Measurements from ENCODE around the gene MPND. TPM values are rescaled to one million over a fixed set of nuclear protein-coding genes. Genes with fewer than 3 reads are reported as not detected.

MPND gene
- 5.8 and 7.2 TPM in 2 replicates for total RNA-seq

DNA sequence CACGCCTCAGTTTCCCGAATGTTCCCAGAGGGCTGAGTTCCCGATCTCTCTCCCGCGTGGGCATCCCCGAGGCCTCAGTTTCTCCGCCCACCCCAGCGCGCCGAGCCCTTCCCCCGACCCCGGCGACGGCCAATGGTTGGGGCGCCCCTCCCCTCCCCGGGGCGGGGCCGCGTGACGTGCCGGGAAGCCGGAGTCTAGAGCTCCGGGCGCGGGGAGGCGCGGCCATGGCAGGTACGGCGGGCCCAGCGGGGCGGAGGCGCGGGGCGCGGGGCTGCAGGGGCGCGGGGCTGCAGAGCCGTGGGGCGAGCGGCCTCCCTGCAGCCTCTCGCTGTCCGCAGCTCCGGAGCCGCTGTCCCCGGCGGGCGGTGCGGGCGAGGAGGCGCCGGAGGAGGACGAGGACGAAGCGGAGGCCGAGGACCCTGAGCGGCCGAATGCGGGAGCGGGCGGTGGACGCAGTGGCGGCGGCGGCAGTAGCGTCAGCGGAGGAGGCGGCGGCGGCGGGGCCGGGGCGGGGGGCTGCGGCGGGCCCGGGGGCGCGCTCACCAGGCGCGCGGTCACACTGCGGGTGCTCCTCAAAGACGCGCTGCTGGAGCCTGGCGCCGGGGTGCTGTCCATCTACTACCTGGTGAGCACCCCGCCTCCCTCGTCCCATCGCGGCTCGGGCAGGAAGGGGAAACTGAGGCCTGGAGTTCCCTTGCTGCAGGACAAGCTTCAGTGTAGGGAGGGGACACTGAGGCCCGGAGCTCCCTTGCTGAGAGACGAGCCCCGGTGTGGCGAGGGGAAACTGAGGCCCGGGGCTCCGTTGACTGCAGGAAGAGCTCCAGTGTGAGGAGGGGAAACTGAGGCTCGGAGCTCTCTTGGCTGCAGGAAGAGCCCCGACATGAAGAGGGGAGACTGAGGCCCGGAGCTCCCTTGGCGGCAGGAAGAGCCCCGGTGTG is at the start of gene MPND:
TSS of gene MPND (plus strand) at position 193 of the 938 bp plus-strand sequence. CDS start at position 225, 32 bp downstream.

GRCh38 chr19:4302243-4302640 is 41.1 kb upstream of the MPND start, which contains the start of gene TMIGD2:
TMIGD2 (minus strand) TSS chr19:4302389; CDS start chr19:4302385, 4 bp downstream.

GRCh38 chr19:4304538-4305256 is 38.7 kb upstream of the MPND start, which contains the start of gene FSD1:
FSD1 (plus strand) TSS chr19:4304598; CDS start chr19:4304747, 149 bp downstream.

DNA sequence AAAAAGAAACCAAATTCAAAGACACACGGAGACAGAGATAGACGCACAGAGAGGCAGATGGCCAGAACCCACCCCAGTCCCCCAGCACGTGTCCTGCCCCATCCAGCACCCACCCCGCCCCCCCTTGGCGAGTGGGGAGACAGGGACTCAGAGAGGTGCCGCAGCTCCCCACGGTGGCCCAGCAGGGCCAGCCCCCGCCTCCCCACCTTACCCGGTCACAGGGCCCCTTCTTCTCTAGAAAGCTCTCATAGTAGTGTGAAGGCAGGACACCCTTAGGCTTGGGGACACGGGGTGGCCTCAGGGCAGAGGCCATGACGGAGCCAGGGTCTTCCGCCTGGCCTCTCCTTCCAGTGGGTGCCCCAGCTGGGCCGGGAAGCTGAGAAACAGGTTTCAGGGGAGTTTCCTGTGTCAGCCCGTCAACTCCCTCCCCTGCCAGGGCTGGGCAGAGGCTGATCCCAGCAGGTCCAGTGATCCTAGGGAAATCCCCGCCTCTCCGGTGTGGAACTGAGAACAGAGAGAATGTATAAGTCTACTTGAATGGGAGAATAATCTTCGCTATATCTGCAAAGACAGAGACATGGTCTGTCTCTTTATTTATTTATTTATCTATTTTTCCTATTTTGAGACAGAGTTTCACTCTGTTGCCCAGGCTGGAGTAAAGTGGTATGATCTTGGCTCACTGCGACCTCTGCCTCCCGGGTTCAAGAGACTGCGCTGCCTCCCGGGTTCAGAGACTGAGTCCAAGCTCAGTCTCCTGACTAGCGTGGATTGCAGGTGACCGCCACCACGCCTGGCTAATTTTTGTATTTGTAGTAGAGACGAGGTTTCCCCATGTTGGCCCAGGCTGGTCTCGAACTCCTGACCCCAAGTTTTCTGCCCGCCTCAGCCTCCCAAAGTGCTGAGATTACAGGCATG is 4.7 kb upstream of the MPND start, which contains the start of gene STAP2:
TSS of gene STAP2 (minus strand) at position 387 of the 915 bp plus-strand sequence. CDS start at position 313, 74 bp downstream.

GRCh38 chr19:4400135-4400936 is 57.0 kb downstream of the MPND start, which contains the start of gene SH3GL1:
SH3GL1 (minus strand) TSS chr19:4400547; CDS start chr19:4400368, 179 bp downstream.

DNA sequence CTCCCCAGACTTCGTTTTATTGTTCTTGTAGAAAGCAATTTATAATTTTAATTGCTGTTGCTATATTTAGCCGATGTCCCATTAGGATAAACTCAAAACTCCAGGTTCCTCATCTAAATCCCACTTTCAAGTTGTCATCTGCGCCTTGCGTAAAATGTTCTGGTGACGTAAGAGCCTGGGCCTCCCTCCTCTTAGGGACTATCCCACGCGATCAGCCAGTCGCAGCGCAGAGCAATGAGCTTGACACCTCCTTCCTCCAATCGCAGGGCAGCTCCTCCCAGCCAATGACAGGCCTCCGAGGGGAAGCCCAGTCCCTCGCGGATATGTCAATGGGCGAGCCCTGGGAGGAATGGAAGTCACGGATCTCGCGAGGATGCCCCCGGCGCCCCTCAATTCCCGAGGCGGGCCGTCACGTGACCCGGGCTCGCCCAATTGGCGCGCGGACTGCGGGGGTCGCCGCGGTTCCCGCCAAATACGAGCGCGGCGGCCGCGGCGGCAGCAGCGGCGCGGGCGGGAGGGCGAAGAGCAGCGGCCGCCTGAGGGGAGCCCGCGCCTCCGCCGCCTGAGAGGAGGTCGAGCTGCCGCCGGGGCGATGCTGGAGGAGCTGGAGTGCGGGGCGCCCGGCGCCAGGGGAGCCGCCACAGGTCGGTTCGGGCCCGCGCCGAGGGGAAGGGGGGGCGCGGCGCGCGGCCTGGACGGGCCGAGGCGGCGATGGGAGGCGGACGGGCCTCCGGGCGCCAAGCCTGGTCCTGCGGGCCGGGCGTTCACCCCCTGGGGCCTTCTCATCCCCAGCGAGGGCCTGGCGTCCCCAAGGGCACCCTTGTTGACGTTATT is 59.0 kb downstream of the MPND start, which contains the start of gene CHAF1A:
TSS of gene CHAF1A (plus strand) at position 470 of the 834 bp plus-strand sequence. CDS start at position 593, 123 bp downstream.

Other genes with a start within 250 kb of the MPND start
- 151 and 165 TPM in 2 replicates for gene MAP2K2, start 219.4 kb upstream of the MPND start, total RNA-seq
- gene CREB3L3, start 189.9 kb upstream of the MPND start, total RNA-seq: not detected in 2 replicates
- gene SIRT6, start 161.0 kb upstream of the MPND start, total RNA-seq: 31.9 and 41.1 TPM in 2 replicates
- under 0.01 and 0.28 TPM in 2 replicates for gene ANKRD24, start 160.9 kb upstream of the MPND start, total RNA-seq
- gene EBI3, start 114.0 kb upstream of the MPND start, total RNA-seq: not detected in 2 replicates
- 29.7 and 29.8 TPM in 2 replicates for gene YJU2, start 96.5 kb upstream of the MPND start, total RNA-seq
- not detected in 2 replicates for gene SHD, start 64.3 kb upstream of the MPND start, total RNA-seq
- gene TMIGD2, start 41.2 kb upstream of the MPND start, total RNA-seq: not detected in 2 replicates
- 5.1 and 6.4 TPM in 2 replicates for gene FSD1, start 39.0 kb upstream of the MPND start, total RNA-seq
- gene STAP2, start 4.7 kb upstream of the MPND start, total RNA-seq: 105 and 110 TPM in 2 replicates
- 111 and 144 TPM in 2 replicates for gene SH3GL1, start 57.0 kb downstream of the MPND start, total RNA-seq
- 18.5 and 22.4 TPM in 2 replicates for gene CHAF1A, start 59.1 kb downstream of the MPND start, total RNA-seq
- gene UBXN6, start 114.2 kb downstream of the MPND start, total RNA-seq: 51.6 and 55.9 TPM in 2 replicates
- 70.5 and 81.0 TPM in 2 replicates for gene HDGFL2, start 128.7 kb downstream of the MPND start, total RNA-seq
- gene PLIN4, start 174.9 kb downstream of the MPND start, total RNA-seq: 0.84 and 1.1 TPM in 2 replicates
- 0.14 TPM in 1 of 2 replicates, not detected in the other for gene PLIN5, start 191.7 kb downstream of the MPND start, total RNA-seq
- gene LRG1, start 196.5 kb downstream of the MPND start, total RNA-seq: 0.09 and 0.56 TPM in 2 replicates
- 0.05 and 0.35 TPM in 2 replicates for gene SEMA6B, start 216.1 kb downstream of the MPND start, total RNA-seq